Uterus (tissue), 4 donors: ENCODE measurements around the gene UXS1. TPM values are rescaled to one million over a fixed set of nuclear protein-coding genes. Genes with fewer than 3 reads are reported as not detected.

ENCODE experiments used
- DNase-seq, 2 donors: peaks; one replicate each; pipeline ENCODE4 v3.0.0-alpha.2; 2019 to 2020
- H3K27ac ChIP-seq, 2 donors: fragments of 200-600 bp; sonication (generic); 1 replicate in 1 of 2; 2 replicates in 1 of 2; pipeline ENCODE4 v1.5.1; 2016 to 2018
- H3K27me3 ChIP-seq, 2 donors: fragments of 200-600 bp; sonication (generic); one replicate each; pipeline ENCODE4 v1.5.1; 2018 to 2019; ENCODE audit warnings: control low read depth in 1 of 2
- H3K36me3 ChIP-seq, 2 donors: fragments of 200-600 bp; sonication (generic); one replicate each; pipeline ENCODE4 v1.5.1; 2019; ENCODE audit warnings: control low read depth in 1 of 2
- H3K4me1 ChIP-seq, 2 donors: fragments of 200-600 bp; sonication (generic); one replicate each; pipeline ENCODE4 v1.5.1; 2018 to 2019; ENCODE audit warnings: control low read depth in 1 of 2
- H3K4me3 ChIP-seq, 2 donors: fragments of 200-600 bp; sonication (generic); 1 replicate in 1 of 2; 2 replicates in 1 of 2; pipeline ENCODE4 v1.5.1; 2018 to 2019; ENCODE audit warnings: mild to moderate bottlenecking in 1 of 2
- H3K9me3 ChIP-seq, 2 donors: fragments of 200-600 bp; sonication (generic); one replicate each; pipeline ENCODE4 v1.5.1; 2019; ENCODE audit warnings: control low read depth in 1 of 2
- CTCF ChIP-seq, 4 experiments: fragments of 200-600 bp in 2 of 4; fragments of 450-650 bp in 2 of 4; sonication (generic) in 2 of 4; IDR thresholded peaks; one replicate each; pipeline ENCODE4 v1.5.1; 2016 to 2019; ENCODE audit warnings: antibody characterized with exemption in 4 of 4, mild to moderate bottlenecking in 2 of 4, moderate library complexity in 1 of 4
- POLR2A ChIP-seq, 2 donors: fragments of 450-650 bp; IDR thresholded peaks; one replicate each; pipeline ENCODE4 v1.6.1; 2016; ENCODE audit warnings: antibody characterized with exemption in 2 of 2, mild to moderate bottlenecking in 1 of 2, moderate library complexity in 1 of 2
- intact Hi-C: fragments of 100-400 bp; cut with DNase I; formaldehyde crosslinking; loops from one replicate; pipeline ENCODE4 v1.15.1; 2023; ENCODE audit warnings: low total_unique reads
- total RNA-seq, 4 donors: library from RNA; depleted of rRNA in 3 of 4; stranded (reverse); fragments of >200 nt in 3 of 4; gene quantifications; one replicate each; pipeline versions ENCODE4 v1.1.0 to v1.2.4, GENCODE V29; 2014 to 2023
- donor health status: DM: yes; HTN: yes; CAD: no.

UXS1 gene
- total RNA-seq, 4 donors from 2014 or later: 26.2 to 103 (median 74.8) TPM

- intact Hi-C loops: no loop called here
- Histone ChIP-seq H3K27ac (no peak overlapping the region), H3K4me1 (no peaks in the 10 kb centered on the region), H3K4me3 (no peak overlapping the region), H3K9me3 (no peaks in the 10 kb centered on the region), H3K36me3 (no peaks in the 10 kb centered on the region), H3K27me3 (no peaks in the 10 kb centered on the region)
- DNase-seq: no peak
- no peak for TF ChIP-seq CTCF (IDR thresholded peaks at IDR 0.05)
- no peak for TF ChIP-seq POLR2A (IDR thresholded peaks at IDR 0.05)
These were observed 96.8 kb downstream of the UXS1 start for GRCh38 chr2:106097038-106098000.

GRCh38 chr2:106096299-106097037, 97.6 kb downstream of the UXS1 start:
- Histone ChIP-seq H3K4me3 (no peak overlapping the region), H3K9me3 (no peaks in the 10 kb centered on the region), H3K27me3 (no peaks in the 10 kb centered on the region), H3K4me1 (no peaks in the 10 kb centered on the region), H3K36me3 (no peaks in the 10 kb centered on the region), H3K27ac (no peak overlapping the region)
- TF ChIP-seq CTCF (IDR thresholded peaks at IDR 0.05) (no peak), POLR2A (IDR thresholded peaks at IDR 0.05) (no peak)
- intact Hi-C loops: no loop called here
- DNase-seq: no peak

- intact Hi-C loops: no loop called here
- DNase-seq: no peak
- H3K27me3 ChIP-seq: no peaks in the 10 kb centered on the region
- no peaks in the 10 kb centered on the region for H3K36me3 ChIP-seq
- TF ChIP-seq POLR2A (IDR thresholded peaks at IDR 0.05): no peak
- no peak for TF ChIP-seq CTCF (IDR thresholded peaks at IDR 0.05)
- no peak overlapping the region for H3K4me3 ChIP-seq
- H3K9me3 ChIP-seq: no peaks in the 10 kb centered on the region
- no peak overlapping the region for H3K27ac ChIP-seq
- no peaks in the 10 kb centered on the region for H3K4me1 ChIP-seq
These were observed 98.4 kb downstream of the UXS1 start for GRCh38 chr2:106095478-106096298.

GRCh38 chr2:106094131-106094841, 99.8 kb downstream of the UXS1 start:
- Histone ChIP-seq H3K4me3 (no peak overlapping the region), H3K9me3 (no peaks in the 10 kb centered on the region), H3K36me3 (no peaks in the 10 kb centered on the region), H3K4me1 (no peaks in the 10 kb centered on the region), H3K27me3 (no peaks in the 10 kb centered on the region), H3K27ac (no peak overlapping the region)
- DNase-seq: no peak
- intact Hi-C loops: no loop called here
- TF ChIP-seq POLR2A (IDR thresholded peaks at IDR 0.05) (no peak), CTCF (IDR thresholded peaks at IDR 0.05) (no peak)
